Measurements from ENCODE around the gene ADAMTSL3.
"Not testable (repeated sequence)": the region's sequence is repeated elsewhere in the genome, so short reads cannot be mapped to it uniquely, and the experiment has no call there.

The ADAMTSL3 gene

GRCh38 chr15:83964967-83965366 is 311.0 kb downstream of the ADAMTSL3 start:
- in situ Hi-C loops (cut with HindIII; ENCODE audit: low pct_ligation_motif_present, low pct_unique_long_range_greater_than_20kb, low sequenced_read_pairs); DNase-seq: not testable (repeated sequence)

GRCh38 chr15:83970295-83970890 is 316.5 kb downstream of the ADAMTSL3 start:
- in situ Hi-C loops (cut with HindIII; ENCODE audit: low pct_ligation_motif_present, low pct_unique_long_range_greater_than_20kb, low sequenced_read_pairs), result no loop called here
- DNase-seq, result no peak

DNA sequence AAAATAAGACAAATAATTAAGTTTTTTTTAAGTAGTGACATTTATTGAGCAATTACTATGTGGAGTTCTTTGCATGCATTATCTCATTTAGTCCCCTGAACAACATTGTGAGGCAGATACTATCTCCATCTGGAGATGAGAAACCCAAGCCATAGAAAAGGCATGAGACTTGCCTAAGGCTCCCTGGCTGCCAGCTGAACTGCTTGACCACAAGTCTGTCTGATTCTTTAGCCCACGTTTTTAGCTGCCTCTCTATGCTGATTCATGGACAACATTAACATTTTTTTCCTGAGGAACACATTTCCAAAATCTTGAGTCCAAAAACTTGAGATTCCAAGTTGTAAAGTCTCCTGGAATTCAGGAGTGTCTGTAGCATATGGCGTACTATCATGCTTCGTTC is 318.1 kb downstream of the ADAMTSL3 start:
- in situ Hi-C loops (cut with HindIII; ENCODE audit: low pct_ligation_motif_present, low pct_unique_long_range_greater_than_20kb, low sequenced_read_pairs), result no loop called here

DNA sequence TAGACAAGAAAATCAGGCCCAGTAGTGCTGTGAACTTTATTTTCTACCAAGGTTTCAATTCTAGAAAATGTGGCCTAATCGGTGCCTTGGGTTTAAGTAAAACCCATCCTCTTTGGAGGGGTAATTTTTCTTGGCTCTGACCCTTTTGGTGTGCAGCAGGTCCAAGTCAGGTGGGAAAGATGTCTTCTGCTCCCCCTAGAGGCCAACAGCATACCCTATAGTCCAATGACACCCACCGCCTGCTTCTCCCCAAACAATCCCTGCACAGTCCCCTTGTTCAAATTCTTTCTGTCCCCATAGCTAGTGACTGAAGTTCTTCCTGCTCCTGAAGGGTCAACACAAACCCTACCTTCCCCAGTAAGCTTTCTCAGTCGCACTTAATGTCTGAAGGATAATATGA is 319.9 kb downstream of the ADAMTSL3 start:
- in situ Hi-C loops (cut with HindIII; ENCODE audit: low pct_ligation_motif_present, low pct_unique_long_range_greater_than_20kb, low sequenced_read_pairs), result no loop called here
- DNase-seq, result no peak

More for the DNA sequence above, 318.1 kb downstream of the ADAMTSL3 start:
- no peak for DNase-seq

DNA sequence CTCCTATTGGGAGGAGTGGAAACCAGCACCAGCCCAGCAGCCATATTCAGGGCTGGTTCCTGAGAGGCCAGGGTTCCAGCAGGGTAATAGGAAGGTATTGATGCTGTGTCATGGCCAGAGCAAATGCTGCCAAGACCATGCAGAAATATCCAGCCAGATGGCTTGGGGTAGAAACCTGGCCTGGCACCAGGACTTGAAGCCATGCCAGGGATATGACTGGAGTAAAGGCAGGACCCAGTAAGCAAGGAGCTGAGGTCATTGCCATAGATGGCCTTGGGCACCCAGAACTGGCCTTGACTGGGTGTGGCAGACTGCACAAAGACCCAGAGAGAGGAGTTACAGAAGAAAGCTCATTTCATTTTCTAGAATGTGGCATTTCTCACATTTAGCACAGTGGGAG is 324.1 kb downstream of the ADAMTSL3 start:
- DNase-seq, result no peak
- in situ Hi-C loops (cut with HindIII; ENCODE audit: low pct_ligation_motif_present, low pct_unique_long_range_greater_than_20kb, low sequenced_read_pairs), result no loop called here

DNA sequence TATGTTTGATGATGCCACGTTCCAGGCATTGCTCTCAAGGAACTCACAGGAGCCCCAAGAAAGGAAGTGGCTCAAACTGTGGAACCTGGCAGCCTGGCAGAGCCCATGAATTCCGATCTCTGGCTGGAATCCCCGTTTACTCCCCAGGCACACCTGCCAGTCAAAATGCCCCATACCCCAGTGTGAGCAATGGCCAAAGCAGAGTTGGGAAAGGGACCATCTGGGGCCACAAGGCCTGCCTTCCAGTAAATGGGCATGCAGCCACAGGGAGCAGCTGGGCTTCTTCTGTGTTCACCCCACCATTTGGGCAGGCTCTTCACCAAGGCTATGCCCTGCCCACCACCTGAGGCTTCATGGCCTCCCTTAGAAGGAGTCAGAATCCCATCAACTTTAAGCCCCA is 324.7 kb downstream of the ADAMTSL3 start:
- DNase-seq, result no peak
- in situ Hi-C loops (cut with HindIII; ENCODE audit: low pct_ligation_motif_present, low pct_unique_long_range_greater_than_20kb, low sequenced_read_pairs), result no loop called here

- no peak for DNase-seq
- in situ Hi-C loops (cut with HindIII; ENCODE audit: low pct_ligation_motif_present, low pct_unique_long_range_greater_than_20kb, low sequenced_read_pairs), result no loop called here
Observed at GRCh38 chr15:83980637-83981036, 326.7 kb downstream of the ADAMTSL3 start.

DNA sequence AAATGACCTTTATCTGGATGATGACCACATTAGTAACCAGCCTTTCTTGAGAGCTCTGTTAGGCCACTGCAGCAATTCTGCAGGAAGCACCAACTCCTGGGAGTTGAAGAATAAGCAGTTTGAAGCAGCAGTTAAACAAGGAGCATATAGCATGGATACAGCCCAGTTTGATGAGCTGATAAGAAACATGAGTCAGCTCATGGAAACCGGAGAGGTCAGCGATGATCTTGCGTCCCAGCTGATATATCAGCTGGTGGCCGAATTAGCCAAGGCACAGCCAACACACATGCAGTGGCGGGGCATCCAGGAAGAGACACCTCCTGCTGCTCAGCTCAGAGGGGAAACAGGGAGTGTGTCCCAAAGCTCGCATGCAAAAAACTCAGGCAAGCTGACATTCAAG is 328.8 kb downstream of the ADAMTSL3 start:
- DNase-seq, result no peak
- in situ Hi-C loops (cut with HindIII; ENCODE audit: low pct_ligation_motif_present, low pct_unique_long_range_greater_than_20kb, low sequenced_read_pairs), result no loop called here

DNA sequence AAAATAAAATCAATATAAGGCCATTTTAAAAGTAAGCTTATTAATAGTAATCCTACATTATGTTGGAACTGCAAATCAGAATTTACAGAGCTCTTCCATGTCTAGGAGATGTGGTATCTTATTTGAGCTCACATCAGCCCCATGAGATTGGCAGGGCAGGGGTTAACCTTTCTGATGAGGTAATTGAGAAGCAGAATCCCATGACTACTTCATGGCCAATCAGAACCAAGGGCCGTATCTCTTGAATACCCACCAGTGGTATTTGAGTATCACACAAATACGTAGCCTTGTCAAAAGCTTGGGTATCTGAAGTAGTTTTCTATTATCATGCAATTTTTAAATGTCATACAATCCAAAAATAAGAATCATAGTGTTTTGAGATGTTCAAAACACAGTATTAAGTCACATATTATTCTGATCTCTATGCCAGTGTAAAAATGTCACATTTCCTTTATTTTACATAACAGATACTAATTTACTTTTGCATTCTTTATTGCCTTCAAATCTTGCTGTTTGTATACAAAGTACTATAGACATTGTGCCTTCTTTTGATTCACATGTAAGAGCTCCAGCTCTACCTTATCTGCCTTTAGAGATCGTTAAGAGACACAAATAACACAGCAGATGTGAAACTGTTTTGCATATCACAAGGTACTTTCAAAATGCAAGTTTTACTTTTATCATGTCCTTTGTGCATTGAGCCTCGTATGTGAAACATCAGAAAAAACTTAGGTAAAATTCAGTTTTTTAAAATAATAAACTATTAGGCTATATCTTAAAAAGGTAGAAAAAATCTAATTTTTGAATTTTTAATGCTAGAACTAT is 329.9 kb downstream of the ADAMTSL3 start:
- in situ Hi-C loops (cut with HindIII; ENCODE audit: low pct_ligation_motif_present, low pct_unique_long_range_greater_than_20kb, low sequenced_read_pairs), result no loop called here
- DNase-seq, result no peak

DNA sequence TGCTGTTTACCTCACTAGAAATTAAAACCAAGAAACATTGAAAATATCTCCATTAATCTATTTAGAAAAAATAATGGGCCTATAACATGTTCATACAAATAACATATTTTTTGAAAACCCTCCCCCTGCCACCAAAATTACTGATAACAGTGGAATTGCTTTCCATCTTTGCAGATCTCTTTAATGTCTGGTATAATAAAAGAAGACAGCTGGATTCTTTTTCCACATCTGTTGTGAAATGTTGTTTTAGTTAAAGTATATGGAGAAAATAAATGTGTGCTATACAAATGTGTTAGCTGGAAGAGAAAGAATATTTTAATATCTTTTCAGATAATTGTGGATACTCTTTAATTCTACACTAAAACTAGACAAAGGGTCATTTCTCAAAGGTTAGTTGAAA is 330.7 kb downstream of the ADAMTSL3 start:
- in situ Hi-C loops (cut with HindIII; ENCODE audit: low pct_ligation_motif_present, low pct_unique_long_range_greater_than_20kb, low sequenced_read_pairs), result no loop called here
- DNase-seq, result no peak

DNA sequence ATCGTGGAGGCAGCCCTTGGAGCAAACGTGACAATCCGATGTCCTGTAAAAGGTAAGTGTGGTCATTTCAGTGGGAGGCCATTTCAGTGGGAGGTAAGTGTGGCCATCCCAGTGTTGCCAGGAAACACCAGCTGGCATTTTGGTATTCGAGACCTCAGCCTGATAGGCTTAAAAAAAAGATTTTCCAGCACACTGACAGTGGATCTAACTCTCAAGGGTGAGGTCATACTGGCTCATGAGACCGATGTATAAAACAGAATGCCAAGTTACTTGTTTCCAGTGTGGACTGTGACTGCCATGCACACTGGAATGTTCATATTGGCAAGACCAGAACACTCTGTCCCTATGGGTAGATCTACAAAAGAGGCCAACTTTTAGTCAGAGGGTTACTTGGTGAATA is 337.2 kb downstream of the ADAMTSL3 start:
- in situ Hi-C loops (cut with HindIII; ENCODE audit: low pct_ligation_motif_present, low pct_unique_long_range_greater_than_20kb, low sequenced_read_pairs), result no loop called here
- no peak for DNase-seq

GRCh38 chr15:83992324-83993031 is 338.6 kb downstream of the ADAMTSL3 start:
- in situ Hi-C loops (cut with HindIII; ENCODE audit: low pct_ligation_motif_present, low pct_unique_long_range_greater_than_20kb, low sequenced_read_pairs), result no loop called here
- no peak for DNase-seq

- no peak for DNase-seq
- in situ Hi-C loops (cut with HindIII; ENCODE audit: low pct_ligation_motif_present, low pct_unique_long_range_greater_than_20kb, low sequenced_read_pairs), result no loop called here
Observed at GRCh38 chr15:83993591-83993990, 339.7 kb downstream of the ADAMTSL3 start.

- in situ Hi-C loops (cut with HindIII; ENCODE audit: low pct_ligation_motif_present, low pct_unique_long_range_greater_than_20kb, low sequenced_read_pairs), result no loop called here
- DNase-seq, result no peak
Observed at GRCh38 chr15:83998486-83998885, 344.6 kb downstream of the ADAMTSL3 start.

DNA sequence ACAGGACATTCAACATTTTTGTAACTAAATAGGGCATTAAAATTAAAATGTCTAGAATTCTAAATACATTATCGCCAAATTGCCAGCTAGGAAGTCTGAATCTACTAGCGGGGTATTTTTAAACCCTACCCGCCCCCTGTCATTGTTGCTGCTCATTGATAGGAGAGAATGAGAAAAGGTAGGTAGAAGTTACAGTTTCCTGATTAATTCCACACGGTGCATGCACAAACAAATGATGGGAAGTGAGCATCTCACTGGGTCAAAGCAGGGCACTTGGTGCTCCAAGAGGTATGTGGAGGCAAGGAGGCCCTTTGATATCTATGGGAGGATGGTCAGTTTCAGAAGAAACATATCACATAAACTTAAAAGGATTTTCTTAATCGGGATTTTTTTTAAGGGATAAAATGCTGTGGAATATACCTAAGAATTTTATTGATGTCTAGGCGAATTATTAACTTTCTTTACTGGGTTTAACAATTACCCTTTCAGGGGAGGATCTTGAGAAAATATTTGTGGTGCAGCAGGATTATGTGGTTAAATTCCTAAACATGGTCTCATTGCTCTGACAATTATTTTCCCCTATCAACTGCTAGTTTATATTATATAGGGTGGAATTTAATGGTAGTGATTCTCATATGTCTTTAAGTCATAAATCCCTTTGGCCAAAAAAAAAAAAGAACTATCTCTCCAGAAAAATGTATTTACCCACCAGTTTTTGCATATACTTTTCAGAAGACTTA is 345.6 kb downstream of the ADAMTSL3 start:
- in situ Hi-C loops (cut with HindIII; ENCODE audit: low pct_ligation_motif_present, low pct_unique_long_range_greater_than_20kb, low sequenced_read_pairs), result no loop called here

GRCh38 chr15:84001037-84001436 is 347.1 kb downstream of the ADAMTSL3 start:
- in situ Hi-C loops (cut with HindIII; ENCODE audit: low pct_ligation_motif_present, low pct_unique_long_range_greater_than_20kb, low sequenced_read_pairs), result no loop called here
- DNase-seq, result no peak

More for the DNA sequence above, 345.6 kb downstream of the ADAMTSL3 start:
- peak; percentile 85 for DNase-seq

DNA sequence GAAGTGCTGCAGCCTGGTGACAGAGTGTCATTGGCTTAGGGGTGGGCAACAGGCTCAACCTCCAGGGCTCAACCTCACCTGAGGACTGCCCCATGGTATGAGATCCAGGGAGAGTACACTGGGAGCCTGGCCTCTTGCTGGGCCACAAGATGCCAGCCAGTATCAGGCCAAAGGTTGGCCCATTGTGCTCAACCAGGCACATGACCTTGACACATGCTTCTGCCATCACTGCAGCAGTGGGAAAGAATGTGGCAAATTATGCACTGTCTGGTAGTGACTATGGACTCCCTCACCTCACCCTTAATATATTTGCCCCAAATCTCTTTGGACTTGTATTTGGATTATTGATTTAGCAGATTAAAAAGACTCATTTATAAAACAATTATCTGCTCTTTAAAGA is 347.7 kb downstream of the ADAMTSL3 start:
- in situ Hi-C loops (cut with HindIII; ENCODE audit: low pct_ligation_motif_present, low pct_unique_long_range_greater_than_20kb, low sequenced_read_pairs), result no loop called here
- no peak for DNase-seq

DNA sequence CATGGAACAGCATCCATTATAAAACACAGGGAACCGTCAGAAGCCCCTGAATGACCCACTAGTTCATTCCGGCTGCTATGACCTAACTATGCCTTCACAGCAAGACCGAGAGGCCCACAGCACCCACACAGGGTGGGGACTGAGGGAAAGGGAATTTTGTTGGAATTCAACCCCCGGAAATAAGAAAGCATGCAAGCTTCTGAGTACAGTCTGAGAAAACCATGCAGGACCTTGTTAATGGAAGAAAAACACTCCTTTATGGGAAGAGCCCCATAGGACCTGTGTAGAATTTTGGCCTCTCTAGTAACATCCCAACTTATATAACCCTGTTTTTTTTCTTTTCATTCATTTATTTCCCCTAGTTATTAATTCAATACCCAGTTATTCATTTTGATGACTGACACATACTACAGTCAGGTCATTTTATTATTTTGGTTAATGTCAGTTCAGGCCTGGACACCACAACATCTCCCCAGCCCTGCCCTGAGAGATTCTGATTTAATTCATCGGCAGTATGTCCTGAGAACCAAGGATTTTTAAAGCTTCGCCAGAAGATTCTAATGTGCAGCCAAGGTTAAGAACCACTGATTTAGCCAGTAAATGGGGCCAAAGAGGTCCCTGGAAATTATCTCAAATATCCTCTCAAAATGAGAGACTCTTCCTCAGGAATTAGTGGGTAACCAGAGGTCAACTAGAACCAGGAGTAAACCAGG is 350.0 kb downstream of the ADAMTSL3 start:
- DNase-seq, result no peak
- in situ Hi-C loops (cut with HindIII; ENCODE audit: low pct_ligation_motif_present, low pct_unique_long_range_greater_than_20kb, low sequenced_read_pairs), result no loop called here

Measured in ACHN (cell line).